A673 (cell line): ENCODE results near the gene IGFBP4. TPM values are rescaled to one million over a fixed set of nuclear protein-coding genes. Genes with fewer than 3 reads are reported as not detected.

Experiments
- BruUV-seq: library from RNA; stranded (reverse); fragments of 400-500 nt; replicated peaks from 2 replicates; lab custom pipeline; 2021; lab: Mats Ljungman, UMichigan
- CTCF ChIA-PET: fragments of 300-600 bp; sonication (Branson Sonifier 250); formaldehyde crosslinking; loops from one replicate; lab custom pipeline; 2022; ENCODE audit warnings: antibody characterized with exemption; lab: Charles Lee
- POLR2A ChIA-PET: fragments of 300-600 bp; sonication (Branson Sonifier 250); formaldehyde crosslinking; loops from one replicate; lab custom pipeline; 2022; ENCODE audit warnings: antibody characterized with exemption; ENCODE audit not compliant: low non-redundant PET; lab: Charles Lee
- DNase-seq: peaks from one replicate; pipeline ENCODE4 v3.0.0-alpha.2; 2015; ENCODE audit warnings: low spot score
- H3K27ac ChIP-seq: fragments of 200-600 bp; sonication (generic); 2 replicates; pipeline ENCODE4 v1.5.1; 2016; ENCODE audit warnings: mixed run types, low read depth, mild to moderate bottlenecking, mixed read lengths, antibody characterized with exemption, low read length; ENCODE audit not compliant: poor library complexity, severe bottlenecking
- H3K27me3 ChIP-seq: fragments of 200-600 bp; sonication (generic); replicated peaks from 2 replicates; pipeline ENCODE4 v1.6.1; 2017; ENCODE audit warnings: mixed run types, low read depth, mild to moderate bottlenecking, mixed read lengths, antibody characterized with exemption, low read length; ENCODE audit not compliant: insufficient read depth, poor library complexity
- H3K36me3 ChIP-seq: fragments of 200-600 bp; sonication (generic); 2 replicates; pipeline ENCODE4 v1.6.1; 2016; ENCODE audit warnings: mixed run types, mild to moderate bottlenecking, mixed read lengths, antibody characterized with exemption, low read length; ENCODE audit not compliant: insufficient read depth, poor library complexity, severe bottlenecking
- H3K4me1 ChIP-seq: fragments of 200-600 bp; sonication (generic); 2 replicates; pipeline ENCODE4 v1.6.1; 2017; ENCODE audit warnings: mixed run types, mild to moderate bottlenecking, mixed read lengths, antibody characterized with exemption, low read length; ENCODE audit not compliant: insufficient read depth, poor library complexity, severe bottlenecking
- H3K4me3 ChIP-seq: fragments of 200-600 bp; sonication (generic); 2 replicates; pipeline ENCODE4 v1.5.1; 2016; ENCODE audit warnings: low read depth, mixed run types, mild to moderate bottlenecking, mixed read lengths, low read length; ENCODE audit not compliant: poor library complexity, severe bottlenecking
- H3K9me3 ChIP-seq: fragments of 200-600 bp; sonication (generic); 2 replicates; pipeline ENCODE4 v1.6.1; 2016; ENCODE audit warnings: mixed run types, low read depth, mild to moderate bottlenecking, mixed read lengths, antibody characterized with exemption, low read length; ENCODE audit not compliant: poor library complexity, severe bottlenecking
- EZH2 ChIP-seq: fragments of 200-600 bp; sonication (generic); IDR thresholded peaks from 2 replicates; pipeline ENCODE4 v1.6.1; 2017; ENCODE audit warnings: borderline replicate concordance, low read depth, mild to moderate bottlenecking, mixed read lengths, antibody characterized with exemption, low read length; ENCODE audit not compliant: poor library complexity, severe bottlenecking
- intact Hi-C: fragments of 100-400 bp; cut with micrococcal nuclease; formaldehyde crosslinking; loops from one replicate; pipeline ENCODE4 v1.10.0; 2022; ENCODE audit not compliant: unreplicated experiment
- total RNA-seq: library from RNA; stranded (reverse); gene quantifications from 2 replicates; pipeline ENCODE4 v1.2.3, GENCODE V29; 2021
- TF ChIP-seq, protein P1 (sequence below): fragments of 300-800, 200-600 bp; sonication (generic); conservative IDR thresholded peaks from 2 replicates; pipeline ENCODE4 v1.5.1; 2017; ENCODE audit warnings: low read depth, mild to moderate bottlenecking, antibody characterized with exemption, low read length, moderate library complexity, mixed read lengths

IGFBP4 gene
- total RNA-seq, 1 experiment from 2014 or later: 4.8 TPM

- BruUV-seq: no TSS peak
- H3K9me3 ChIP-seq: no peaks in the 10 kb centered on the region
- ChIA-PET POLR2A (no interaction called here), CTCF (no interaction called here)
- no peaks in the 10 kb centered on the region for H3K27me3 ChIP-seq
- peaks cover 16% of the 10 kb centered on the region for H3K4me1 ChIP-seq
- intact Hi-C loops: loop anchor here (10.0 kb wide), 1 partner anchor 112 kb away; the partner anchor contains the start of gene RARA
- TF ChIP-seq EZH2: no peak
- TF ChIP-seq, protein P1, sequence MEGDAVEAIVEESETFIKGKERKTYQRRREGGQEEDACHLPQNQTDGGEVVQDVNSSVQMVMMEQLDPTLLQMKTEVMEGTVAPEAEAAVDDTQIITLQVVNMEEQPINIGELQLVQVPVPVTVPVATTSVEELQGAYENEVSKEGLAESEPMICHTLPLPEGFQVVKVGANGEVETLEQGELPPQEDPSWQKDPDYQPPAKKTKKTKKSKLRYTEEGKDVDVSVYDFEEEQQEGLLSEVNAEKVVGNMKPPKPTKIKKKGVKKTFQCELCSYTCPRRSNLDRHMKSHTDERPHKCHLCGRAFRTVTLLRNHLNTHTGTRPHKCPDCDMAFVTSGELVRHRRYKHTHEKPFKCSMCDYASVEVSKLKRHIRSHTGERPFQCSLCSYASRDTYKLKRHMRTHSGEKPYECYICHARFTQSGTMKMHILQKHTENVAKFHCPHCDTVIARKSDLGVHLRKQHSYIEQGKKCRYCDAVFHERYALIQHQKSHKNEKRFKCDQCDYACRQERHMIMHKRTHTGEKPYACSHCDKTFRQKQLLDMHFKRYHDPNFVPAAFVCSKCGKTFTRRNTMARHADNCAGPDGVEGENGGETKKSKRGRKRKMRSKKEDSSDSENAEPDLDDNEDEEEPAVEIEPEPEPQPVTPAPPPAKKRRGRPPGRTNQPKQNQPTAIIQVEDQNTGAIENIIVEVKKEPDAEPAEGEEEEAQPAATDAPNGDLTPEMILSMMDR: no peak
- H3K27ac ChIP-seq: peak overlapping the region; percentile 86
- H3K36me3 ChIP-seq: peaks cover 46% of the 10 kb centered on the region
- no peak for DNase-seq
- H3K4me3 ChIP-seq: peak overlapping the region; percentile 90
Observed at GRCh38 chr17:40416671-40417070, 26.6 kb upstream of the IGFBP4 start.

DNA sequence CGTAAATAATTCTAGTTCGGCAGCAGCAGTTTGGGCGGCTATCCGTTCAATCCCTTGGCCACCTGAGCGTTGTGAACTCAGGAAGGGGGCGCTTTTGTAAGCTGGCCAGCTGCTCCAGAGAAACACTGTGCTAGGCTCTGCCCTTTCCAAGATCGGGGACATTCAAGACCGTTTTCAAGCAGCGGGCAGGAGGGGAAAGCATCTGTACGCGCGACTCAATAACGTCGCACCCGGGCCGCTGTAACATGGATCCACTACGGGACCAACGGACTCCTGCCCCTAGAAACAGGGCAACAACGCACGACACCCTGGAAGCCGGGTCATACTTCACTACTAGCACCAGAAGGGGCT, 26.0 kb upstream of the IGFBP4 start:
- TSS peak; percentile 56 for BruUV-seq
- Histone ChIP-seq H3K27ac (peak overlapping the region; percentile 86), H3K9me3 (no peaks in the 10 kb centered on the region), H3K36me3 (peaks cover 41% of the 10 kb centered on the region), H3K4me1 (peaks cover 16% of the 10 kb centered on the region), H3K4me3 (peak overlapping the region; percentile 90), H3K27me3 (no peaks in the 10 kb centered on the region)
- TF ChIP-seq, protein P1: no peak
- TF ChIP-seq EZH2: no peak
- intact Hi-C loops: loop anchor here (10.0 kb wide), 1 partner anchor 112 kb away; the partner anchor contains the start of gene RARA
- CTCF ChIA-PET: interaction anchor here (2.0 kb wide), 1 partner anchor 116 kb away, joined by 10 read pairs; no protein-coding TSS in a partner anchor
- POLR2A ChIA-PET: interaction anchor here (0.5 to 0.9 kb wide), 2 partner anchors 10 to 116 kb away, joined by 3 read pairs; no protein-coding TSS in a partner anchor
- peak; percentile 34 for DNase-seq

- Histone ChIP-seq H3K9me3 (no peaks in the 10 kb centered on the region), H3K27me3 (no peaks in the 10 kb centered on the region), H3K4me1 (peaks cover 16% of the 10 kb centered on the region), H3K27ac (peak within 1 kb of the TSS; percentile 86), H3K36me3 (peaks cover 37% of the 10 kb centered on the region), H3K4me3 (peak within 1 kb of the TSS; percentile 90)
- no TSS peak for BruUV-seq
- peak; percentile 98 for DNase-seq
- POLR2A ChIA-PET: interaction anchor here (0.5 to 0.9 kb wide), 4 partner anchors 10 to 741 kb away, joined by 3 to 5 read pairs (median 3); partner anchors contain the start of gene SMARCE1
- TF ChIP-seq, protein P1: no peak
- no peak for TF ChIP-seq EZH2
- CTCF ChIA-PET: interaction anchor here (2.0 kb wide), 1 partner anchor 116 kb away, joined by 10 read pairs; no protein-coding TSS in a partner anchor
- intact Hi-C loops: loop anchor here (10.0 kb wide), 1 partner anchor 113 kb away; the partner anchor contains the start of gene RARA
Observed at GRCh38 chr17:40417609-40418427, 25.4 kb upstream of the IGFBP4 start, which contains the start of gene TOP2A. TSS of gene TOP2A (minus strand) at chr17:40417896. CDS start at chr17:40417791, 105 bp downstream.
